Adrenal gland (tissue), 12 donors: Measurements from ENCODE around the gene ERC2. TPM values are rescaled to one million over a fixed set of nuclear protein-coding genes. Genes with fewer than 3 reads are reported as not detected.

ENCODE experiments used
- DNase-seq, 7 donors: peaks; one replicate each; pipeline ENCODE4 v3.0.0-alpha.2; 2019 to 2020
- H3K27ac ChIP-seq, 5 donors: fragments of 200-600 bp; sonication (generic) in 4 of 5; 1 replicate in 3 of 5; 2 replicates in 2 of 5; pipeline versions ENCODE4 v1.5.1 to v1.8.0; 2016 to 2020; ENCODE audit warnings: mild to moderate bottlenecking in 1 of 5
- H3K27me3 ChIP-seq: fragments of 200-600 bp; 2 replicates; pipeline ENCODE4 v1.8.0; 2021
- H3K36me3 ChIP-seq, 2 donors: fragments of 200-600 bp; replicated peaks in 1 of 2; 1 replicate in 1 of 2; 2 replicates in 1 of 2; pipeline versions ENCODE4 v1.5.1 to v1.8.0; 2018 to 2022
- H3K4me1 ChIP-seq, 2 donors: fragments of 200-600 bp; replicated peaks in 1 of 2; 1 replicate in 1 of 2; 2 replicates in 1 of 2; pipeline versions ENCODE4 v1.5.1 to v1.8.0; 2018 to 2021
- H3K4me3 ChIP-seq, 4 donors: fragments of 200-600 bp; sonication (generic) in 3 of 4; one replicate each; pipeline ENCODE4 v1.5.1; 2016 to 2018
- H3K9me3 ChIP-seq, 3 donors: fragments of 200-600 bp; sonication (generic) in 1 of 3; replicated peaks in 1 of 3; 1 replicate in 2 of 3; 2 replicates in 1 of 3; pipeline versions ENCODE4 v1.5.1 to v1.8.0; 2016 to 2021
- CTCF ChIP-seq, 6 experiments: fragments of 450-650 bp in 4 of 6; fragments of 200-600 bp in 2 of 6; sonication (generic) in 1 of 6; IDR thresholded peaks; 1 replicate in 5 of 6; 2 replicates in 1 of 6; pipeline versions ENCODE4 v1.5.1 to v1.8.0; 2016 to 2021; ENCODE audit warnings: antibody characterized with exemption in 6 of 6, mild to moderate bottlenecking in 2 of 6, moderate library complexity in 1 of 6
- POLR2A ChIP-seq, 2 donors: fragments of 450-650 bp; IDR thresholded peaks; one replicate each; pipeline ENCODE4 v1.6.1; 2017; ENCODE audit warnings: antibody characterized with exemption in 2 of 2, mild to moderate bottlenecking in 2 of 2, moderate library complexity in 1 of 2
- WGBS, 4 donors: extraction: QIAGEN DNeasy Blood & Tissue Kit in 2 of 4; methylation state at CpG; one replicate each; pipeline versions ENCODE4 v1.1.5 to v1.1.7; 2013 to 2017; 5-methylcytosine and 5-hydroxymethylcytosine counted together
- intact Hi-C, 2 donors: fragments of 100-400 bp; cut with DNase I; formaldehyde crosslinking; loops; one replicate each; pipeline versions ENCODE4 v1.14.1 to v1.15.0; 2022 to 2023
- polyA plus RNA-seq, 3 donors: library from polyadenylated mRNA; stranded (reverse); fragments of 200-250 nt in 2 of 3; fragments of 350-450 nt in 1 of 3; fragmentation: Illumina TruSeq in 1 of 3; extraction: RNeasy Lipid Tissue Mini Kit (QIAGEN cat#74804) in 1 of 3; gene quantifications; one replicate each; pipeline ENCODE4 v1.2.3, GENCODE V29; 2013 to 2014
- total RNA-seq, 9 donors: library from RNA; depleted of rRNA in 4 of 9; stranded (reverse); fragments of >200 nt in 4 of 9; fragments of 120-200 nt in 1 of 9; fragmentation: NEBNext Ultra II Directional in 1 of 9; extraction: Animal tissue kit (Norgen Biotek cat#: 25700) in 1 of 9; gene quantifications; one replicate each; pipeline versions ENCODE4 v1.1.0 to v1.2.4, GENCODE V29; 2013 to 2023
- donor health status: healthy with polysubstance abuse.
- donor health status: Bipolar disorder and iron deficiency.
- donor health status: DM: yes; HTN: yes; CAD: no.
- donor health status: DM: no; HTN: no; CAD: no.
- donor health status: DM: no; HTN: no; CAD: no.
- donor health status: DM: yes; HTN: yes; CAD: no.

Gene ERC2
- total and polyA plus RNA-seq, 12 donors, result 0.47 to 5.8 (median 1.5) TPM

GRCh38 chr3:55549177-55549576 lies 919.1 kb downstream of the ERC2 start:
- H3K36me3 ChIP-seq, result no peaks in the 10 kb centered on the region
- no peak for TF ChIP-seq POLR2A (IDR thresholded peaks at IDR 0.05)
- TF ChIP-seq CTCF (IDR thresholded peaks at IDR 0.05), result no peak
- no peaks in the 10 kb centered on the region for H3K9me3 ChIP-seq
- H3K27me3 ChIP-seq, result no peaks in the 10 kb centered on the region
- H3K4me1 ChIP-seq, result no peaks in the 10 kb centered on the region
- no peak overlapping the region for H3K27ac ChIP-seq
- 74 to 86% (median 77%) methylated on average over 6 of the region's 6 CpGs for WGBS, 4 donors
- H3K4me3 ChIP-seq, result no peak overlapping the region
- intact Hi-C loops, result no loop called here
- no peak for DNase-seq

DNA sequence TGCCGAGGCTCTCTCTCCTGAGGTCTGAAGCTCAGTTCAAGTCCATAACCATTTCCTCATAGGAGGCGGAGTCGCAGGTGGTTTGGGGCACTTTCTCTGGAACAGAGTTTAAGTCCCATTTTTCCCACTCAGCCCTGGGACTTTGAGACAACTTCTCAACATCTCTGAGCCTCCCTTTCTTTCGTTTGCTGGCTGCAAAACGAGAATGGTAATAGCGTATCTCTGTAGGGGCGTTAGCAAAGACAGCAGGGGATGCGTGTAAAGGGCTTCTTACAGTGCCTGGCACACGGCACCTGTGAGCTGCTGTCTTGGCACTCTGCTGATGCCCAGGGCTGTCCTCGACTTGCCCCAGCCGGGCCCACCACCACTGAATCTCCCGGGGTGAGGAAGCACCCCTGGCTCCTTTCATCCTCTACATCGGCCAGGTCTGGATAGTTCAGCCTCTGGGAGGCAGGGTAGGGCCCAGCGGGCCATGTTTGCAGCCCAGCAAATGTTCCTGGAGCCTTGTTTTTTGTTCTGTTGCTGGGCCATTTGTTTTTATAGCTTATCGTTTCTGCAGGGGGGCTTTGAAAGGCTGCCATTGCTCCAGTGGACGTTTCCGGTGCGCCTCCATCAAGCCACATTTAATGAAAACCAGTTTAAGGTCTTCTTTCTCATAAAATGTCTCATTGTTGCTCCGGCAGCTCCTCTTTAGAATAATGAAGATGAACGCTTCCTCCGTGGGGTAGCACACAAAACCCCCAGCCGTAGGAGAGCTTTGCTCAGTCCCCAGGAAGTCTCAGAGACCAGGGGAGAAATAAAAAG lies 921.2 kb downstream of the ERC2 start:
- no peaks in the 10 kb centered on the region for H3K36me3 ChIP-seq
- no peaks in the 10 kb centered on the region for H3K27me3 ChIP-seq
- no peak overlapping the region for H3K4me3 ChIP-seq
- H3K4me1 ChIP-seq, result no peaks in the 10 kb centered on the region
- intact Hi-C loops, result no loop called here
- H3K9me3 ChIP-seq, result no peaks in the 10 kb centered on the region
- no peak for DNase-seq
- no peak for TF ChIP-seq CTCF (IDR thresholded peaks at IDR 0.05)
- no peak for TF ChIP-seq POLR2A (IDR thresholded peaks at IDR 0.05)
- 77 to 86% (median 81%) methylated on average over 16 to 22 of the region's 22 CpGs for WGBS, 4 donors
- no peak overlapping the region for H3K27ac ChIP-seq

DNA sequence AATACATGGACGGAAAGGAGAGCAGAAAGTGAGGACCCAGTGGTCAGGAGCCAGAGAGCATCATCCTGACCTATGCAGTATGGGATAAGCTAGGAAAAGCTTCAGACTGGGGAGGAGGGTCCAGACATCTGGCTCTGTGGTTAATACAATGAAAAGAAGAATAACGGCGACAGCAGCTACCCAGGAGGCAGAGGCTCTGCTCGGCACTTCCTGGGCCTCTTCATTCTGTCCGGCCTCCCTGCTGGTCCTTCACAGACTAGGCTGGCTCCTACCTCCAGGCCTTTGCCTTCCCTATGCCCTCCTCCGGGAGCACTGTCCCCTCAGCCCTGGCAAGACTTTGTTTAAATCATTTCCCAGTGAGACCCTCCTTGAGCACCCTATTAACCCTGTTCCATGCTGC lies 922.3 kb downstream of the ERC2 start:
- Histone ChIP-seq H3K27me3 (no peaks in the 10 kb centered on the region), H3K9me3 (no peaks in the 10 kb centered on the region), H3K4me3 (no peak overlapping the region), H3K4me1 (no peaks in the 10 kb centered on the region), H3K27ac (no peak overlapping the region), H3K36me3 (no peaks in the 10 kb centered on the region)
- DNase-seq, result no peak
- TF ChIP-seq CTCF (IDR thresholded peaks at IDR 0.05), result no peak
- TF ChIP-seq POLR2A (IDR thresholded peaks at IDR 0.05), result no peak
- intact Hi-C loops, result no loop called here
- WGBS, 4 donors, result 72 to 89% (median 79%) methylated on average over 6 of the region's 6 CpGs

GRCh38 chr3:55544219-55544618 lies 924.0 kb downstream of the ERC2 start:
- Histone ChIP-seq H3K9me3 (no peaks in the 10 kb centered on the region), H3K4me1 (peaks cover 0 to 4% of the 10 kb centered on the region in 2 donors), H3K36me3 (no peaks in the 10 kb centered on the region), H3K4me3 (no peak overlapping the region), H3K27me3 (no peaks in the 10 kb centered on the region), H3K27ac (no peak overlapping the region)
- intact Hi-C loops, result no loop called here
- TF ChIP-seq POLR2A (IDR thresholded peaks at IDR 0.05) (no peak), CTCF (IDR thresholded peaks at IDR 0.05) (no peak)
- no peak for DNase-seq
- 29 to 58% (median 49%) methylated on average over 3 of the region's 3 CpGs for WGBS, 4 donors
